G401 (cell line): ENCODE data around the gene ARHGEF37. TPM values are rescaled to one million over a fixed set of nuclear protein-coding genes. Genes with fewer than 3 reads are reported as not detected.
"Not testable (repeated sequence)": the region's sequence is repeated elsewhere in the genome, so short reads cannot be mapped to it uniquely, and the experiment has no call there.

Experiments
- DNase-seq: peaks from one replicate; pipeline ENCODE4 v3.0.0-alpha.2; 2015; ENCODE audit warnings: low spot score
- in situ Hi-C: cut with HindIII; loops from 2 replicates; pipeline ENCODE4 v1.10.0; 2016; ENCODE audit warnings: low sequenced_read_pairs, mixed read lengths
- total RNA-seq: library from RNA; depleted of rRNA; stranded (reverse); fragments of >200 nt; shearing (Covaris generic); gene quantifications from 2 replicates; pipeline ENCODE4 v1.2.3, GENCODE V29; 2014

The ARHGEF37 gene
- total RNA-seq, 1 experiment from 2014 or later = not detected

DNA sequence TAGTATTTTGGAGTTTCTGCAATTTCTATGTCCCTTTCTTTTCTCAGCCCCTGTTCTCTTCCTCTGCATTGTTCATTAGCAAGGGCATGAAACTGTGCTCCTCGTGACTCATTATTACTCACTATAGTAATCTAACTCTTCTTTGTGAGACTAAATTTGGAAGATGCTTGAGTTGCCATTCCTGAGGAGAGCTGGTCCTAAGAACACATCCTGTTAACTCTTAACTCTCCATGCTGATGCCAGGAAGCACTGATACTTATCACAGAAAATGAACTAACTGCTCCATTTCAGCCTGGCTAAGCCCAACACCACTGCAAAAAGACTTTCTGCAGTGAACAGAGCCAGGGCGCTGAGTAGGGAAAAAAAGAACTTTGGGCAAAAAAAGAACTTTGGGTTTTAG, 19.4 kb upstream of the ARHGEF37 start:
- DNase-seq = no peak
- in situ Hi-C loops = no loop called here

DNA sequence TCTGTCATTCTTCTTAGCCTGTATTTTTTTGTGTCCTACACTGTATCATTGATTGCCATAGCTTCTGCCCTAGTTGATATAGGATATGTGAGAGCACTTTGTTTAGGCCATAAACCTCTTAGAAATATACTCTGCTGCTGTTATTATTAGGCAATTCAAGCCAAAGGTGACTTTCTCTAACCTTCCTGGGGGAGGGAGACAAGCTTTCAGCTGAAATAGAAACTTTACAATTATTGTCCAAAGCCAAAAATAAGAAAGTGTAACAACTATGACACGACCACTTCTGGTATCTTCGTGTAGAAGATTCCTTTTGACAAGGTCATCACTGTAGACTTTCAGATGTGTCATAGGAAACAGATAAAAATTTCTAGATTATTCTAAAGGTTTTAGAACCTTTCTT, 17.8 kb upstream of the ARHGEF37 start:
- DNase-seq = no peak
- in situ Hi-C loops = no loop called here

DNA sequence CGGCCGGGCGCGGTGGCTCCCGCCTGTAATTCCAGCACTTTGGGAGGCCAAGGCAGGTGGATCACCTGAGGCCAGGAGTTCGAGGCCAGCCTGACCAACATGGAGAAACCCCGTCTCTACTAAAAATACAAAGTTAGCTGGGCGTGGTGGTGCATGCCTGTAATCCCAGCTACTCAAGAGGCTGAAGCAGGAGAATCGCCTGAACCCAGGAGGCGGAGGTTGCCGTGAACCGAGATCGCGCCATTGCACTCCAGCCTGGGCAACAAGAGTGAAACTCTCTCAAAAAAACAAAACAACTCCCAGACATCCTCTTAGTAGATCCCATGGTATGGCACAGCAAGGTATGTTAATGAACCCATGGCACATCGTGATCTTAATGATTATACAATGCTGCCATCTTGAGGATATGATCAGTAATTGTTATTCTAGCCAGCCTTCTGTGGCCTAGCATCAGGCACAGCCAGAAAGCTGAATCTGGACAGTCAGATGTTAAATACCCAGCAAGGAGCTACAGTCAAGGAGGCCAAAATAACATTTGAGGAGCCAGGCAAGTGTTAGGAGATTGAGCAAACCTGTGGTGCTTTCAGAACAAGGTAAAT, 16.7 kb upstream of the ARHGEF37 start:
- DNase-seq = peak; percentile 93
- in situ Hi-C loops = not testable (repeated sequence)

DNA sequence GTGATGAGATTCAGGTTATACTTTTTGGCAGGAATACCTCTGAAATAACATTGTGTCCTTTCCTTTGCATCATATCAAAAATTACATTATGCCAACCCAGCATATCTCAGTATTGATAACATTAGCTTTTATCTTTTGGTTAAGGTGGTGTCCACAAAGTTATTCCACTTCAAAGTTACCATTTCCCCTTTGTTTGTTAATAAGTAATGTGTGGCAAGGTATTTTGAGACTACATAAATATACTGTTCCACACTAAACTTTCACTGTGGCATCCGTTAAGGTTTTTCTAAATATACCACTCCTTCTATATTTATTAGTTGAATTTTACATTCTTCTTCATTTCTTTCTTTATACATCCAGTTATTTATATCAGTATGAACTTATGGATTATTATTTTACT, 14.1 kb upstream of the ARHGEF37 start:
- in situ Hi-C loops = no loop called here
- no peak for DNase-seq

DNA sequence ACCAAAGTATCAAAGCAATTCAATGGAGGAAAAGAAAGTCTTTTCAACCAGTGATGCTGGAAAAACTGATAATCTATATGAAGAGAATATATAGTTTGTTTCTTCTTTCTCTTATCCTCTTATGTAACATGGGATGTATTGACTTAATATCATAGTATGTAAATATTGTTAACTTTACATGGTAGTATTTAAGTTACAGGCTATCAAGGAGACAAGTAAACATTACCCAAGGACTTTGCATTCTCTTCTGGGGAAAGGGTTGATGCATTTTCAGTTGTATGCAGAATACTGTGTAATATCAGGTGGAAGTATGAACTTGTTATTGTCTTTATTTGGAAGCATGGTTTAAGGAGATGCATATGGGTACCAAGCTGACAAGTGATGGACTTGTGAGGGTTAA, 9.1 kb upstream of the ARHGEF37 start:
- in situ Hi-C loops = no loop called here
- DNase-seq = no peak

DNA sequence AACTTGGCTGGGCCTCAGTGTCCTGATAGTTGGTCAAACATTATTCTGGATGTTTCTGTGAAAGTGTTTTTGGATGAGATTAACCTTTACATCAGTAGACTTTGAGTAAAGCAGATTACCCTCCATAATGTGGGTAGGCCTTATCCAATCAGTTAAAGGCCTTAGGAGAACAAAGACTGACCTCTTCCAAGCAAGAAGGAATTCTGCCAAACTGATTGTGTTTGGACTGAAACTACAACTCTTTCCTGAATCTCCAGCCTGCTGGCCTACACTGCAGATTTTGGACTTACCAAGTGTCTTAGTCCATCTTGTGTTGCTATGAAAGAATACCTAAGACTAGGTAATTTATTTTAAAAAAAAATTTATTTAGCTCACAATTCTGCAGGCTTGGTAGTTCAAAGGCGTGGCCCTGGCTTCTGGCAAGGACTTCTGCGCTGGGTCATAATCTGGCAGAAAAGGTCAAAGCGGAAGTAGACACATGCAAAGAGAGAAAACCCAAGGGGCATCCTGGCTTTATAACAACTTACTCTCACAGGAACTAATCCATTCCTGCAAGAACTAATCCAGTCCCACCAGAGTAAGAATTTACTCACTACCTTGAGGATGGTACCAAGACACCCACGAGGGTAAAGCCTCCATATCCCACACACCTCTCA, 8.6 kb upstream of the ARHGEF37 start:
- DNase-seq = no peak
- in situ Hi-C loops = no loop called here

DNA sequence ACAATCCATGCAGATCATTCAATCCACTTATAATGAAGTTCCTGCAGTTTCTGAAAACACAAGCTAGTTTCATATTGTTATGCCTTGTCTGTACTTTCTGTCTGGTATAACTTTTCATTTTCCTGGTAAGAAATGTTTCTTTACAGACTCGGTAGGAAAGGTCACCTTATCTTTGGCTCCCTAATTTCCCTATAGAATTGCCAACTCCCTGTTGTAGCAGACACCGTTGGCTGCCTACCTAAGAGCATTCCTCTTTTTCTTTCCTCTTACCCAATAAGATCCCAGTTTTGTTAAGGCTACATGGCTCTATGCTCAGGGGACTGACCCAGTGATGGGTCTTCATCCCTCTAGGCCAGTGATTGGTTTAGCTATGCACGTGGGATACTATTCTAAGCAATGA, 6.2 kb upstream of the ARHGEF37 start:
- in situ Hi-C loops = no loop called here
- DNase-seq = no peak

DNA sequence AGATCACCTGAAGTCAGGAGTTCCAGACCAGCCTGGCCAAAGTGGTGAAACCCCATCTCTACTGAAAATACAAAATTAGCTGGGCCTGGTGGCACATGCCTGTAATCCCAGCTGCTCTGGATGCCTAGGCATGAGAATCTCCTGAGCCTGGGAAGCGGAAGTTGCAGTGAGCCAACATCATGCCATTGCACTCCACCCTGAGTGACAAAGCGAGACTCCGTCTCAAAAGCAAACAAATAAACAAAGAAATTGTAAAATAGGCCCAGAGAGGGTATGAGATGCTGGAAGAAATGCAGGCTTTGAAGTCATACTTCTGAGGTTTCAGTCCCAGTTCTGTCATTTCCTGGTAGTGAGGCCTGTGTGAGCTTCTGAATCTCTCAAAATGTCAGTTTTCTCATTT, 5.3 kb upstream of the ARHGEF37 start:
- no peak for DNase-seq
- in situ Hi-C loops = no loop called here

DNA sequence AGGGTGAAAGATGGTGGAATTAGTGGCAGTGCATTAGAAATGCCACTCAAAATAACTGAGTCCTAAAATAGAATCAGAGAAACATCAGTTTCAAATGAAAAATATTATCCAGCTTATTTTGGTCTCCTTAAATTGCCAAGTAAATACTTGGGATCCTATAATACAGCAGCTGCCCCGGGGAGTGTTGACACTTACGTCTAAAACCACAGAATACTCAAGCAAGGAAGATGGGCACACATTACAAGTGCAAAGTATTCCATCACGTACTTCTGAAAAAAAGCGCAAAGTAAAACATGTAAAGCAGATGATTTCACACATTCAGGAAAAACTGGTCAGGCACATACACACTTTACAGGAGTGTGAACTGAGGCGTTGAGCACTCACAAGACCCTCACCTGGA, 2.4 kb upstream of the ARHGEF37 start:
- no peak for DNase-seq
- in situ Hi-C loops = no loop called here

DNA sequence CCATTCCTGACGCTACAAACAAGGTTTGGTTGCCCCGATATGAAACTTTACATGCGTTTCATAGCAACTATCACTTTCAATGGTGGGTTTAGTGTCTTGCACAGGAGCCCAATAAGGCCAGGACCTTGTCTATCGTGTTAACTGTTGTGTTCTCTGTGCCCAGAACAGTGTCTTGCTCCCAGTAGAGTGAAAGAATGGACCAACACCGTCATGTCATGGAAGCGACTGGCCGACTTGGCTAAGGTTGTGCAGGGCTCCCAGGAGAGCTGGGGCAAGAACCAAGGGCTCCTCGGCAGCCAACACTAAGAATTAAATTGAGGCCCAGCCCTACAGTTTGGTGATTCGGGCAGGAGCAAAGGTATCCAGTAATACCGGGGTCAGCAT, 498 bp upstream of the ARHGEF37 start:
- no peak for DNase-seq
- in situ Hi-C loops = no loop called here

DNA sequence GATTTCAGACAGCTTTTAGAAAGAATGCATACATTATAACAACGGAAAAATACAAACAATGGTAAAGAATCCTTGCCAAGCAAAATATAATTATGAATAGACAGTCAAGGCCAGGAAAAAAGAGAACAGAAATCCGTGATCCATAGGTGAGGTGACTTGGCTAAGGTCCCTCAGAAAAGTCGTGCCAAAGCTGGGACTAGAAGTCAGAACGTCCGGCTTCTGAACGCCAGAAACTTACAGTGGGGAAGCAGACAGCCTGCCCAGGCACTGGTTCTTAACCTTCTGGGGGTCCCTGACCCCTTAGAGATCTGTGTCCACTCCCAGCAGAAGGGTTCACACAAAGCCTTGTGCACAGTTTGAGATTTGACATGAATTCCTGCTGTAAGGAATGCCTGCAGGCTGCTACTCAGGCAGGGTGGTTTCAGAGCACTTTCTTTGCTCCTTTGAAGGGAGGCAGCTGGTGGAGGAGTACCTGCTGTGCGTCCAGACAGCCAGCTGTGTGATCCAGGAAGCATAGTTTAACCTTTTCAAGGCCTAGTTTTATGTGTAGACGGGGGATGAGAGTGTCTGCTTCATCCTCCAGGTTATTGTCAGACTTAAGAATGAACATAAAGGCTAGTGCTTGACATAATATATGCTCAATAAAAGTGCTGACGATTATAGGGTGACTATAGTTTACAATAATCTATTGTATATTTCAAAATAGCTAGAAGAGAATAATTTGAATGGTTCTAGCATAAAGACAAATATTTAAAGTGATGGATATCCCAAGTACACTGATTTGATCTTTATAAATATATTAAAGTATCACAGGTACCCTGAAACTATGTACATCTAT, 852 bp downstream of the ARHGEF37 start:
- in situ Hi-C loops = no loop called here
- DNase-seq = peak; percentile 59

DNA sequence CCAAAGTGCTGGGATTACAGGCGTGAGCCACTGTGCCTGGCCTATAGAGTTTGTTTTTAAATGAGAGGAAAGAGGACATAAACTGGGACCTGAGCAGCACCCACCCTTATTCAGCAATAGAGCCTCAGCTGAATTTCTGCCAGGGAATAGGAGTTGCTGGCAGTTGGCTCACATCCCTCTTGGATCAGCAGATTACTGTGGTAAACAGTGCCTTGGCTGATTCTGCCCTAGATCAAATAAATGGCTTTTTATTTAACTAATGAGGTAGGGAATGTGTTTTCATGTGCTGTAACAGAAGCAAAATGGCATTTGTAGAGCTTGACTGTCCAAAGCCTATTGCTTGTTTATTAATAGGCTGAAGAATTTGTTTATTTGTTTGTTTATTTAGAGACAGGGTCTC, 2.1 kb downstream of the ARHGEF37 start:
- in situ Hi-C loops = no loop called here
- DNase-seq = peak; percentile 90

DNA sequence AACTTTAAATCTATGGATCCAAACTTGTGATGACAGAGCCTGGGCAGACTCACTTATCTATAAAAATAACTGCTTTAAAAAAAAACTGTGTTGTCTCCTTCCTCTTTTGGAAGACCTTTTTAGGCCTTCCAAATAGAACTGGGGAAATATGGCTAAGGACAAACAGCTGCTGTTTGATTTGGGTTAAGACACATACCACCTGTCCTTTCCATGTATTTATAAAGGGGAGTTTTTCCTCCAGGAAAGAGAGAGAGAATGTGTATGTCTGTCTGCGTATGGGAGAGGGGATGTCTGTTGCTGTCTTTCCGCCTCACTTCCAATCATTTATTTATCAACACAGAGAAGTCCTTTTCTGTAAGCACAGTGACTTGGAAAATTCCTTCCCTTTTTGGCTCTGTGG, 2.8 kb downstream of the ARHGEF37 start:
- in situ Hi-C loops = no loop called here
- no peak for DNase-seq

DNA sequence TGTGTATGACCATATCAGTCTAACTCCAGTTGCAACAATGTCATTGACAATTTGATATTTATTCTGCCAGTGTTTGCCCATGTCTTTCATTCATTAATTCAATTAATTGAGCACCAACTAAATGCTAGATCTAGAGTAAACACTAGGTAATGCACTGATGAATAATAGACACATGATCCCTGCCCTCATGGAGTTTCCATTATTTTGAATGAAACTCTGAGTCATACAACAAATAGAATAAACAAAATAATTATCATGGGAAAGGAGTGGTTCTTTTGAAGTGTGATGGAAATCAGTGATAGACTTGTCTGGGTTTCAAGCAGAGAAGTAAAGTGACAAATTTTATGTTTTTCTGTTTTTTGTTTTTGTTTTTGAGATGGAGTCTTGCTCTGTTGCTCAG, 4.6 kb downstream of the ARHGEF37 start:
- in situ Hi-C loops = no loop called here
- no peak for DNase-seq

DNA sequence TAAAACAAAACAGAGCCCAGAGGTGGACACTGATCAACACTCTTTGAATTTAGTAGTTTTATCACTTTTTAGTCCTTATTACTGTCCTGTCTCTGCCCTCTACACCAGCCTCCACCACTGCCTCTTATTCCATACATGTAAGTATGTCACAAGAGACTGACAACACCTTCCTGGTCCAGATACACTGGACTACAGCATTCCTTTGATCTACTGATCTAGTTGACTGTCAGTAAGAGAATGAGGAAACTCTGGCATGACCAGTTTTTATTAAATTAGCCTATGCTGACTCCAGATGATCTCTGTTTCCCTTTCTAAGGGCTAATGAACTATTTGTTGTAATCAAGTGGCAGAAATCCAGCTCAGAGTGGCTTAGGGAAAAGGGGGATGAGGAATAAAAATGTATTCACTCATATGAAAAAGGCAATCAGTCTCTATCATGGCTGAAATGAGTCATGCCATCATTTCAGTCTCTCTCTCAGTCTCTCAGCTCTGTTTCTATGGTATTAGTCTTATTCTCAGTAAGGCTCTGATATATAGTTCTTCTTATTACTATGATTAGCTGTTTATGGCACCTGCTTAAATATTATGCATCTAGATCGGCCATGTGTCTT, 5.5 kb downstream of the ARHGEF37 start:
- no peak for DNase-seq
- in situ Hi-C loops = no loop called here

DNA sequence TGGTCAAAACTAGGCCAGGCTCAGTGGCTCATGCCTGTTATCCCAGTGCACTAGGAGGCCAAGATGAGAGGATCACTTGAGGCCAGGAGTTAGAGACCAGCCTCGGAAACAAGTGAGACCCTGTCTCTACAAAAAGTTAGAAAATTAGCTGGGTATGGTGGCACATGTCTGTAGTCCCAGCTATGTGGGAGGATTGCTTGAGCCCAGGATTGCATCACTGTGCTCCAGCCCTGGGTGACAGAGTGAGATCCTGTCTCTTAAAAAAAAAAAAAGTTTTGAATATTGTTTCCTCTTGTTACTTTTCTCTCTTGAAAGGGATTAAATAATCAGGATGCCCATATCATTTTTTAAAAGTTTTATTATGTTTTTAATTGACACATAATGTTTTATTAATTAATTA, 7.6 kb downstream of the ARHGEF37 start:
- in situ Hi-C loops = no loop called here
- DNase-seq = no peak

DNA sequence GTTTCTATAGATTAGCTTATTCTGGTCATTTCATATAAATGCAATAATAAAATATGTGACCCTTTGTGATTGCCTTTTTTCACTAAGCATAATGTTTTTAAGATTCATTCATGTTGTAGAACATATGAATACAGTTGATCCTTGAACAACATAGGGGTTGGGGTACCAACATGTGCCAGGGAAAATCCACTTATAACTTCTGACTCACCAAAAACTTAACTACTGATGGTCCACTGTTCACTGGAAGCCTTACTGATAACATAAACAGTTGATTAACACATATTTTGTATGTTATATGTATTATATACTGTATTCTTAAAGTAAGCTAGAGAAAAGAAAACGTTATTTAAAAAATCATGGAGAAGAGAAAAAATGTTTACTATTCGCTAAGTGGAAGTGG, 12.1 kb downstream of the ARHGEF37 start:
- in situ Hi-C loops = no loop called here
- no peak for DNase-seq

DNA sequence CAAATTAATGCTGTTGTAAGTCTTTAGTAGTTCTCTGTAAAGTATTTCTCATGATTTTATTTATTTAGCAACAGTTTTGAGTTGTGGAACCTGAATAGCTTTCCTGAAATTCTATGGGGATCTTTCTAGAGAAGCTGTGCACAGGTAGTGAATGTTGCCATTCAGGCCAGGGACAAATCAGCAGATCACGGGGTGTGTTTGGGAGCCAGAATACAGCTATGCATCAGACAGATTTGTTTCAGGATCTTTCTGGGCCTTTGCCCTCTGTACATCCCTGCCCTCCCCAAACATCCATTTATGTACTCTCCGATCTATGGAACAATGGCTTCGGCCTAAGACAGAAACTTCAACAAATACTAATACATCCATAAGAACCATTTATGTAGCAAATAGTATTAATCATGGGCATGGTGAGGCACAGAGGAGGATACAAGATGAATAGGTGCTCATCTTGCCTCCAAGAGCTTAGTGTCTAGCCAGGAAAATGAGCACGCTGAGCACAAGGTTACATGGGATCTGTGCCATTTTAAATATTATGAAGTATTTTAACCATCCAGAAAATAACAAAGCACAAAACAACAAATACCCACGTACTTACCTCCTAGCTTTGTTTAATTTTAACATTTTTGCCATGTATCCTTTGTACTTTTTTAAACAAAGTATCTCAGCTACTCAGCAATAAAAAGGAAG, 13.1 kb downstream of the ARHGEF37 start:
- in situ Hi-C loops = no loop called here

DNA sequence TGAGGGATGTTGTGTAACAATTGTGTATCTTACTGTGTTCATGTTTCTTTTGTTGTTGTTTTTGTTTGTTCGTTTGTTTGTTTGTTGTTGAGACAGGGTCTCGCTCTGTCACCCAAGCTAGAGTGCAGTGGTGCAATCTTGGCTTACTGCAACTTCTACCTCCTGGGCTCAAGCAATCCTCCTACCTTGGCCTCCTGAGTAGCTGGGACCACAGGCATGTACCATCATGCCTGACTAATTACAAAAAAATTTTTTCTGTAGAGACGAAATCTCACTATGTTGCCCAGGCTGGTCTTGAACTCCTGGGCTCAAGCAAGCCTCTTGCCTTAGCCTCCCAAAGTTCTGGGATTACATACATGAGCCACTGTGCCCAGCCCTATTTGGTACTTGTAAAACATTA, 13.8 kb downstream of the ARHGEF37 start:
- DNase-seq, in situ Hi-C loops: not testable (repeated sequence)

More for the DNA sequence above, 13.1 kb downstream of the ARHGEF37 start:
- peak; percentile 70 for DNase-seq

DNA sequence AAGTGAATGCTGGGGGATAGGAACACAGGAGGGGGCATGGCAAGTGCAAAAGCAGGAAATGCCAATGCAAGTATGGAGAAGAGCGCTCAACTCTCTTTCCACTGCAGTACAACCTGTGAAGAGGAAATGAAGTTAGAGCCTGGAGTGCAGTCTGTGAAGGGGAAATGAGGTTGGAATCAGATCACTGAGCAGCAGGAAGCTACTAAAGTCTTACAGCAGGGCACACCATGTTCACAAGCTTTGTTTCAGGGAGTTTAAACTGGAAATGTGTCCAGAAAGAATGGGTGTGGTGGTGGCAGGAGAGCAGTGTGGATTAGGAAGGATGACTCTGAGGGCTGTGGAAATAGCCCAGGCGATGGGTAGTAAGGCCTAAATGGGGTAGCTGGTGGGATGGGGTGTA, 15.4 kb downstream of the ARHGEF37 start:
- in situ Hi-C loops = no loop called here
- peak; percentile 90 for DNase-seq
